Measurements from ENCODE around the gene MAP4K4.

DNA sequence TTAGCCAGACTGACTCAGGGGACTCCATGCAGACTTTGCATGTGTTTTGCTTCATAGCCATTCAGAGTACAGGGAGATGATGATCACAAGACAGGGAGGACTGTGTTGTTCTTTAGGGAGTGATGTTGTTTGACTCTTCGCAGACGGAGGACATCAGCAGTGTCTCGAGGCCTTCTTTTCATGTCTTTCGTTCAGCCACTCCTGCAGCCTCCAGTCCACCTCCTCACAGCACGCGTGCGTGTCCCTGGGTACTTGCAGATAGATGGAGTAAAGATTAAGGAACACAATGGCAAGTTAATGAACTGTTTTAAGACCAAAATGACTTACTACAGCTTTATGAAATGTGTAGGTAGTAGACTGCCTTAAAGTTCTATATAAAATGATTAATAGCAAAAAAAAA, 114.7 kb downstream of the MAP4K4 start:
- TF ChIP-seq GATA3 (IDR thresholded peaks at IDR 0.05; ENCODE audit: low read depth, low read length) (no peak), GATA2 (IDR thresholded peaks at IDR 0.05; ENCODE audit: low read depth, low read length) (no peak)

Measured in SH-SY5Y (cell line).